Pulmonary artery endothelial cell (primary cell): ENCODE results near the gene TOM1L2. TPM values are rescaled to one million over a fixed set of nuclear protein-coding genes. Genes with fewer than 3 reads are reported as not detected.
"Not testable (repeated sequence)": the region's sequence is repeated elsewhere in the genome, so short reads cannot be mapped to it uniquely, and the experiment has no call there.

ENCODE experiments used
- DNase-seq: peaks from one replicate; pipeline ENCODE4 v3.0.0-alpha.2; 2011; ENCODE audit warnings: low read depth, low spot score
- total RNA-seq: library from RNA; depleted of rRNA; stranded (reverse); fragments of >200 nt; gene quantifications from 2 replicates; pipeline ENCODE4 v1.2.3, GENCODE V29; 2014

The TOM1L2 gene
- total RNA-seq, 1 donor from 2014 or later, result 14.3 TPM

GRCh38 chr17:17995887-17996286 is 23.7 kb upstream of the TOM1L2 start:
- DNase-seq, result not testable (repeated sequence)

GRCh38 chr17:17994271-17995069 is 22.3 kb upstream of the TOM1L2 start:
- no peak for DNase-seq

- DNase-seq, result no peak
Observed at GRCh38 chr17:17993852-17994251, 21.7 kb upstream of the TOM1L2 start.

GRCh38 chr17:17993366-17993765 is 21.2 kb upstream of the TOM1L2 start:
- DNase-seq, result no peak

- DNase-seq, result no peak
Observed at GRCh38 chr17:17990282-17990681, 18.1 kb upstream of the TOM1L2 start.

- no peak for DNase-seq
Observed at GRCh38 chr17:17989618-17990017, 17.4 kb upstream of the TOM1L2 start.

- no peak for DNase-seq
Observed at GRCh38 chr17:17989081-17989480, 16.9 kb upstream of the TOM1L2 start.

- DNase-seq, result no peak
Observed at GRCh38 chr17:17988427-17988945, 16.3 kb upstream of the TOM1L2 start.

GRCh38 chr17:17987901-17988300 is 15.7 kb upstream of the TOM1L2 start:
- no peak for DNase-seq

- no peak for DNase-seq
Observed at GRCh38 chr17:17987187-17987896, 15.1 kb upstream of the TOM1L2 start.

- no peak for DNase-seq
Observed at GRCh38 chr17:17985555-17985954, 13.4 kb upstream of the TOM1L2 start.

GRCh38 chr17:17985153-17985552 is 13.0 kb upstream of the TOM1L2 start:
- DNase-seq, result no peak

GRCh38 chr17:17983776-17984175 is 11.6 kb upstream of the TOM1L2 start:
- no peak for DNase-seq

GRCh38 chr17:17983376-17983775 is 11.2 kb upstream of the TOM1L2 start:
- no peak for DNase-seq

GRCh38 chr17:17982801-17983200 is 10.6 kb upstream of the TOM1L2 start:
- no peak for DNase-seq

GRCh38 chr17:17981330-17981729 is 9.1 kb upstream of the TOM1L2 start:
- no peak for DNase-seq

GRCh38 chr17:17979778-17980177 is 7.6 kb upstream of the TOM1L2 start:
- DNase-seq, result no peak

- no peak for DNase-seq
Observed at GRCh38 chr17:17978481-17979424, 6.6 kb upstream of the TOM1L2 start.

- DNase-seq, result no peak
Observed at GRCh38 chr17:17976931-17977570, 4.9 kb upstream of the TOM1L2 start.

- DNase-seq, result no peak
Observed at GRCh38 chr17:17975436-17975835, 3.2 kb upstream of the TOM1L2 start.

GRCh38 chr17:17972952-17973254 is 703 bp upstream of the TOM1L2 start:
- DNase-seq, result no peak
